K562 (cell line): ENCODE measurements around the gene CERCAM.
A peak's percentile ranks its signal among the peaks of the same experiment; 100 is the strongest.

Experiments
- ASH1L ChIP-seq: fragments of 450-650 bp; IDR thresholded peaks from 2 replicates; pipeline ENCODE4 v1.6.1; 2018; ENCODE audit warnings: borderline replicate concordance, mild to moderate bottlenecking, low read depth; ENCODE audit not compliant: partially characterized antibody
- CTCF ChIP-seq, 3 experiments: IDR thresholded peaks in 2 of 3; conservative IDR thresholded peaks in 1 of 3; 2 replicates each; pipeline ENCODE4 v1.5.1; 2011 to 2012; ENCODE audit warnings: low read length in 3 of 3, mild to moderate bottlenecking in 3 of 3, control low read depth in 2 of 3, improper control_type of control experiment in 1 of 3, inconsistent platforms in 1 of 3, low read depth in 1 of 3, mixed read lengths in 1 of 3, moderate library complexity in 1 of 3; ENCODE audit not compliant: insufficient read depth in 2 of 3
- ILF3 ChIP-seq: fragments of 450-650 bp; IDR thresholded peaks from 2 replicates; pipeline ENCODE4 v1.6.1; 2018; ENCODE audit warnings: antibody characterized with exemption, mild to moderate bottlenecking, moderate library complexity, borderline replicate concordance
- ZFX ChIP-seq: sonication (generic); formaldehyde crosslinking; IDR thresholded peaks from 2 replicates; pipeline ENCODE4 v1.8.0; 2022; ENCODE audit warnings: mild to moderate bottlenecking, missing genetic modification reagents, moderate library complexity

- TF ChIP-seq ZFX = no peak
- no peak for TF ChIP-seq ILF3
- no peak for TF ChIP-seq ASH1L
- peak; percentile 35 to 53 (median 40); a peak in 5 of 6 replicates for TF ChIP-seq CTCF (IDR thresholded peaks at IDR 0.05 in 2 of 3, conservative IDR thresholded peaks at IDR 0.05 in 1 of 3; ENCODE audit: insufficient read depth in 2 of 3, low read depth in 1 of 3, low read length in 3 of 3)
Measured at GRCh38 chr9:128414461-128414860, 6.2 kb upstream of the CERCAM start.
